Measurements from ENCODE around the gene SPDL1.
"Not testable (repeated sequence)": the region's sequence is repeated elsewhere in the genome, so short reads cannot be mapped to it uniquely, and the experiment has no call there.

SPDL1 gene

GRCh38 chr5:169574134-169574646 is 9.4 kb upstream of the SPDL1 start:
- DNase-seq = no peak

- DNase-seq = no peak
These were observed 7.4 kb upstream of the SPDL1 start for GRCh38 chr5:169576181-169576598.

GRCh38 chr5:169577951-169578350 is 5.6 kb upstream of the SPDL1 start:
- DNase-seq = peak in 1 of 2 experiments; percentile 21

- DNase-seq = no peak
These were observed 2.6 kb upstream of the SPDL1 start for GRCh38 chr5:169580964-169581363.

GRCh38 chr5:169581580-169582227 is 1.9 kb upstream of the SPDL1 start:
- peak; percentile 9 to 68 for DNase-seq

- DNase-seq = peak in 1 of 2 experiments; percentile 35
These were observed 511 bp upstream of the SPDL1 start for GRCh38 chr5:169583101-169583423.

- DNase-seq = peak in 1 of 2 experiments; percentile 58
These were observed 1.5 kb downstream of the SPDL1 start for GRCh38 chr5:169584998-169585451.

GRCh38 chr5:169590602-169591001 is 7.0 kb downstream of the SPDL1 start:
- no peak for DNase-seq

- no peak for DNase-seq
These were observed 8.1 kb downstream of the SPDL1 start for GRCh38 chr5:169591636-169592035.

GRCh38 chr5:169592937-169593650 is 9.5 kb downstream of the SPDL1 start:
- DNase-seq = no peak

- no peak for DNase-seq
These were observed 11.7 kb downstream of the SPDL1 start for GRCh38 chr5:169595172-169595820.

- no peak for DNase-seq
These were observed 15.9 kb downstream of the SPDL1 start for GRCh38 chr5:169599451-169599850.

- DNase-seq = no peak
These were observed 19.0 kb downstream of the SPDL1 start for GRCh38 chr5:169602535-169602934.

- no peak for DNase-seq
These were observed 22.7 kb downstream of the SPDL1 start for GRCh38 chr5:169606279-169606678.

GRCh38 chr5:169607882-169608281 is 24.3 kb downstream of the SPDL1 start:
- DNase-seq = no peak

GRCh38 chr5:169609716-169610115 is 26.1 kb downstream of the SPDL1 start:
- no peak for DNase-seq

GRCh38 chr5:169610606-169611005 is 27.0 kb downstream of the SPDL1 start:
- DNase-seq = no peak

- no peak for DNase-seq
These were observed 32.0 kb downstream of the SPDL1 start for GRCh38 chr5:169615561-169615960.

GRCh38 chr5:169624307-169624706 is 40.7 kb downstream of the SPDL1 start:
- not testable (repeated sequence) for DNase-seq

- DNase-seq = no peak
These were observed 43.2 kb downstream of the SPDL1 start for GRCh38 chr5:169626779-169627178.

- no peak for DNase-seq
These were observed 44.0 kb downstream of the SPDL1 start for GRCh38 chr5:169627551-169627950.

- no peak for DNase-seq
These were observed 45.3 kb downstream of the SPDL1 start for GRCh38 chr5:169628892-169629291.

- no peak for DNase-seq
These were observed 46.4 kb downstream of the SPDL1 start for GRCh38 chr5:169629847-169630548.
